Esophagus squamous epithelium (tissue), 4 donors: ENCODE data around the gene PRKAR1B.
"Not testable (repeated sequence)": the region's sequence is repeated elsewhere in the genome, so short reads cannot be mapped to it uniquely, and the experiment has no call there.

Experiments
- CTCF ChIP-seq, 6 experiments: fragments of 450-650 bp in 4 of 6; fragments of 200-600 bp in 2 of 6; sonication (generic) in 2 of 6; IDR thresholded peaks; one replicate each; pipeline ENCODE4 v1.5.1; 2016 to 2019; ENCODE audit warnings: antibody characterized with exemption in 6 of 6, mild to moderate bottlenecking in 4 of 6, moderate library complexity in 4 of 6
- POLR2A ChIP-seq, 4 donors: fragments of 450-650 bp; IDR thresholded peaks; one replicate each; pipeline ENCODE4 v1.6.1; 2017; ENCODE audit warnings: antibody characterized with exemption in 4 of 4, mild to moderate bottlenecking in 4 of 4, moderate library complexity in 3 of 4

GRCh38 chr7:743341-744127 is 16.5 kb upstream of the PRKAR1B start:
- not testable (repeated sequence) for TF ChIP-seq CTCF, POLR2A (IDR thresholded peaks at IDR 0.05)
